Left ventricle myocardium inferior (tissue), 1 donor: ENCODE measurements around the gene GNB1L. TPM values are rescaled to one million over a fixed set of nuclear protein-coding genes. Genes with fewer than 3 reads are reported as not detected.

Experiments used
- DNase-seq: peaks from one replicate; pipeline ENCODE4 v3.0.0-alpha.2; 2020
- H3K27ac ChIP-seq: fragments of 200-600 bp; replicated peaks from 2 replicates; pipeline ENCODE4 v1.8.0; 2021
- H3K27me3 ChIP-seq: fragments of 200-600 bp; 2 replicates; pipeline ENCODE4 v1.8.0; 2021; ENCODE audit warnings: low read depth
- H3K36me3 ChIP-seq: fragments of 200-600 bp; 2 replicates; pipeline ENCODE4 v1.8.0; 2021
- H3K4me1 ChIP-seq: fragments of 200-600 bp; 2 replicates; pipeline ENCODE4 v1.8.0; 2021
- H3K4me3 ChIP-seq: fragments of 200-600 bp; 2 replicates; pipeline ENCODE4 v1.8.0; 2021; ENCODE audit warnings: mild to moderate bottlenecking, moderate library complexity
- H3K9me3 ChIP-seq: fragments of 200-600 bp; replicated peaks from 2 replicates; pipeline ENCODE4 v1.8.0; 2021
- intact Hi-C: fragments of 100-400 bp; cut with micrococcal nuclease; formaldehyde crosslinking; loops from one replicate; pipeline ENCODE4 v1.11.0; 2022
- total RNA-seq: library from RNA; stranded (reverse); fragmentation: NEBNext Ultra II Directional; extraction: Animal tissue kit (Norgen Biotek cat#: 25700); gene quantifications from one replicate; pipeline ENCODE4 v1.2.1, GENCODE V29; 2021
- TF ChIP-seq, protein P1 (sequence below): fragments of 200-600 bp; IDR thresholded peaks from 2 replicates; pipeline ENCODE4 v1.8.0; 2021; ENCODE audit warnings: antibody characterized with exemption, mild to moderate bottlenecking, borderline replicate concordance
- donor health status: DM: no; HTN: yes; CAD: no; lungs with severe emphysema.

GNB1L gene
- total RNA-seq, 1 donor from 2014 or later, result 2.9 TPM

DNA sequence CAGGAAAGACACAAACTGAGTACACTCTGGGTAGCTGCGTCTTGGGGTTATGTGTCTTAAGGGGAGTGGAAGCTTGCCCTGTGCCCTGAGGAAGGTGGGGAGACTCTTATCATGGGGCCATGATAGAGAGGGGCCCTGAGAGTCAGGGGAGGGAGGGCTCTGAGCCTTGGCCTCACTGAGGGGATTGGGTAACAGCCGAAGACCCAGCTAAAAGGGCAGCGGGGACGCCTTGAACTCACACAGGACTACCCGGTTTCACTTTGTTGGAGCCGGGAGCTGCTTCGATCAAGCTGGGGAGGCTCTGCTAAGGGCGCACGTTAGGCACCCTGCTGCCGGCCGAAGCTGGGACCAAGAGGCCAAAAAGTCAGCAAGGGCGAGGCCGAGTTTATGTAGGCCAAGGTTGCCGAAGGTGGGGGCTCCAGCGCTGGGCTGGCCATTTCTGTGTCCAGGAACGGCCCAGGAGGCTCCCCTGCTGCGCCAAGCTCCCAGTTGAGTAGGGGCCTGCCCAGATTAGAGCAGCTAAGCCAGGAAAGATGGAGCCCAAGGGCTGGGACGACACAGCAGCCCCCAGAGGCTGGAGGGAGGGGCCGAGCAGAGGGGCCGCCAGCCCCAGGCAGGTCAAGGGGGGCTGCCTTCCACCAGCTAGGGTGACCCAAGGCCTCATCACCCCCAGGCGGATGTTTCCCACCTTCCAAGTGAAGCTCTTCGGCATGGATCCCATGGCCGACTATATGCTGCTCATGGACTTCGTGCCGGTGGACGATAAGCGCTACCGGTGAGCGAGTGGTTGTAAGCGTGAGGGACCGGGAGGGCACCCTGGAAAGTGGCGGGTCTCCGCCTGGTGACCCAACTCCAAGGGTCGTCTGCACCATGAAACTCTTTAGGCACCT lies 91.9 kb downstream of the GNB1L start:
- TF ChIP-seq, protein P1, sequence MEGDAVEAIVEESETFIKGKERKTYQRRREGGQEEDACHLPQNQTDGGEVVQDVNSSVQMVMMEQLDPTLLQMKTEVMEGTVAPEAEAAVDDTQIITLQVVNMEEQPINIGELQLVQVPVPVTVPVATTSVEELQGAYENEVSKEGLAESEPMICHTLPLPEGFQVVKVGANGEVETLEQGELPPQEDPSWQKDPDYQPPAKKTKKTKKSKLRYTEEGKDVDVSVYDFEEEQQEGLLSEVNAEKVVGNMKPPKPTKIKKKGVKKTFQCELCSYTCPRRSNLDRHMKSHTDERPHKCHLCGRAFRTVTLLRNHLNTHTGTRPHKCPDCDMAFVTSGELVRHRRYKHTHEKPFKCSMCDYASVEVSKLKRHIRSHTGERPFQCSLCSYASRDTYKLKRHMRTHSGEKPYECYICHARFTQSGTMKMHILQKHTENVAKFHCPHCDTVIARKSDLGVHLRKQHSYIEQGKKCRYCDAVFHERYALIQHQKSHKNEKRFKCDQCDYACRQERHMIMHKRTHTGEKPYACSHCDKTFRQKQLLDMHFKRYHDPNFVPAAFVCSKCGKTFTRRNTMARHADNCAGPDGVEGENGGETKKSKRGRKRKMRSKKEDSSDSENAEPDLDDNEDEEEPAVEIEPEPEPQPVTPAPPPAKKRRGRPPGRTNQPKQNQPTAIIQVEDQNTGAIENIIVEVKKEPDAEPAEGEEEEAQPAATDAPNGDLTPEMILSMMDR, result no peak
- no peak for DNase-seq
- Histone ChIP-seq H3K4me1 (peaks cover 42% of the 10 kb centered on the region), H3K36me3 (no peaks in the 10 kb centered on the region), H3K27ac (no peak overlapping the region), H3K27me3 (peaks cover 94% of the 10 kb centered on the region), H3K9me3 (no peaks in the 10 kb centered on the region), H3K4me3 (no peak overlapping the region)
- intact Hi-C loops, result no loop called here

DNA sequence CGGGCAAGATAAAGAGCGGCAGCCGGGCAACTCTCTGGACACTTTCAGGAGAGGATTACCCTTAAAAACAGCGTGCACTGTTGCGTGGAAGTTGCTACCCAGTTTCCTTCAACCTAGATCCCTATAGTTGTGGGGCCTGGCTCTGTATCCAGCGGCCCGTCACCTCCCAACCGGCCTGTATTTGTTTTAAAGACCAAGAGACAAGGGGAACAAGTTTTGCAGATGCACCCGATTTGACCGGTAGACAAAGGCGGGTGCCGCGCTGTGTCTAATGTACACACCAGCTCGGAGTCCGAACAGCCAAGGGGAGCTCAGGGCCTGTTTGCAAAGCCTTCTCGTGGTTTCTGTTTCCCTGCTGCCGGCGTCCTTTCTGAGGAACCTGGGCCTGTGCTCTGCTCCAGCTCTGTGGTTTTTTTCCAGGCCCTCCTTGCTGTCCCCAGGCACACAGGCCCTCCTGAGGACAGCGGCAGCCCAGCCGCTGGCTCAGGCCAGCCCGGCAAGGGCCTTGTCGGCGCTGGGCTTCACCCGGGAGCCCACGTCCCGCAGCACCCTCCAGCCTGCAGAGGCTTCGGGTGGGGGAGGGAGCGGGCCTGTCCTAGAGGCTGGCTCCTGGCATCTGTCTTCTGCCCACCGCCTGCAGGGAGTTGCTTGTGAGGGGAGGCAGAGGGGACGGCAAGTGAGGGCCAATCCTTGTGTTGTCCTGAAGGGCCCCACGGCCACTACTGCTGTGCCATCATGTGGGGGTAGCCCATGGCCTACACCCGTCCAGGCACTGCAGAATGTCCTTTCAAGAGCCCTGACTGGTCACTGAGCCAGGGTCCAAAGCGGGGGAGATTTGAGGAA lies 92.7 kb downstream of the GNB1L start:
- Histone ChIP-seq H3K9me3 (no peaks in the 10 kb centered on the region), H3K27ac (no peak overlapping the region), H3K36me3 (no peaks in the 10 kb centered on the region), H3K4me3 (peak overlapping the region; percentile 51), H3K4me1 (peaks cover 36% of the 10 kb centered on the region), H3K27me3 (peaks cover 94% of the 10 kb centered on the region)
- no peak for DNase-seq
- intact Hi-C loops, result no loop called here
- TF ChIP-seq, protein P1, result no peak

DNA sequence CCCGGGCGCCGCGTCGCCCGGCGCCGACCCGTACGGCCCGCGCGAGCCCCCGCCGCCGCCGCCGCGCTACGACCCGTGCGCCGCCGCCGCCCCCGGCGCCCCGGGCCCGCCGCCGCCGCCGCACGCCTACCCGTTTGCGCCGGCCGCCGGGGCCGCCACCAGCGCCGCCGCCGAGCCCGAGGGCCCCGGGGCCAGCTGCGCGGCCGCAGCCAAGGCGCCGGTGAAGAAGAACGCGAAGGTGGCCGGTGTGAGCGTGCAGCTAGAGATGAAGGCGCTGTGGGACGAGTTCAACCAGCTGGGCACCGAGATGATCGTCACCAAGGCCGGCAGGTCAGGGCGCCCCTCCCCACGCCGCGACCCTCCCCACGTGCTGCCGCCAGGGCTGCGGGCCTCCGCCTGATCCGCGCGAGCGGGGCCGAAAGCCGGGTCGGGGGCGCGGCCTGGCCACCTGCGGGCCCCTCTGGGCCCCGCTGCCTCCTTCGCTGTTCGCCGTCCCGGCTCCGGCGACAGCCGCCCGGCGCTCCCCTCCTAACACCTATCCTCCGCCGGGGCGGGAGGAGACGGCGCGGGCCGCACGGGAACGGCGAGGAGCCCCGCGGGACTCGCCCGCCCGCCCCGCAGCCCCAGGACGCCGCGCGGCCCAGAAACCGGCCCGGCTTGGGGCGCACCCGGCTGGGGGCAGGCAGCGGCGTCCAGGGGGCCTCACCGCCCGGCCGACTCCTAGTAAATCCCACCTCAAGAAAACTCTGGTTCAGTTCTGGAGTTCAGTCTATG lies 93.5 kb downstream of the GNB1L start:
- Histone ChIP-seq H3K9me3 (no peaks in the 10 kb centered on the region), H3K27me3 (peaks cover 94% of the 10 kb centered on the region), H3K27ac (no peak overlapping the region), H3K36me3 (no peaks in the 10 kb centered on the region), H3K4me1 (peaks cover 36% of the 10 kb centered on the region), H3K4me3 (peak overlapping the region; percentile 51)
- DNase-seq, result no peak
- intact Hi-C loops, result no loop called here
- TF ChIP-seq, protein P1, result no peak

DNA sequence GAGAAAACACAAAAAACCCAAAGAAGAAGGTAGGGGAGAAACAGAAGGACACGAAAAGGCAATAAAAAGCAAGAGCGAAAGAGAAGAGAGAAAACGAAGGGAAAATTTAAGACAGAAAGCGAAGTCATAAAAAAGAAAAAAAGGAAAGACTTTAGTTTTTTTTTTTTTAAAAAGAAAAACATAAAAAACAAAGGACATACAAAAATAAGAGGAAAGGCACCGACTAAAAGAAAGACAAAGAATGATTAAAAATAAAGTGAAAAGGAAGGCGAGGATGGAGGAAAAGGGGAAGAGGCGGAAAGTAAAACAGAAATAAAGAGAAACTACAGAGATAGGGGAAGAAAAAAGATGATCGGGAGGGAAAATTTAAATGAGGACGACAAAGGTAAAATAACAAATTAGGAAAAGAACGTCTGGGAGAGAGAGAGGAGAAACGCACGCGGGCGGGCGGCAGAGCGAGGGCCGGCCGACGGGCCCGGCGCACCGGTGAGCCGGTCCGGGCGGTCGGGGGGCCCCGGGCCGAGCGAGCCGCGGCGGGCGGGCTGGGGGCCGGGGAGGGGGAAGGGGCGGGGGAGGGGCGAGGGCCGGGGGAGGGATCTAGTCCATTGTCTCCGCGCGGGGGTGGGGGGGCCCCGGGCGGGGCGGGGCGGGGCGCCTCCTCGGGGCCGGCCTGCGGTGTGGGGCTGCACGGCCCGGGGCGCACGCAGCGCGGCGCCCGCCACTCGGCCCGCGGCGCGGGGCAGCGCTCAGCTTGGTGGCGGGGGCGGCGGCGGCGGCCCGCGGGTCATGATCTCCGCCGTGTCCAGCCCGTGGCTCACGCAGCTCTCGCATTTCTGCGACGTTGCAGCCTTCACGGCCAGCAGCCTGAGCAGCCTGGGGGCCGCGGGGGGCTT lies 94.4 kb downstream of the GNB1L start, which contains the start of gene TBX1:
TSS of gene TBX1 (plus strand) at position 721 of the 893 bp plus-strand sequence. CDS start at position 787, 66 bp downstream.
- H3K27ac ChIP-seq, result no peak within 1 kb of the TSS
- peak within 1 kb of the TSS; percentile 51 for H3K4me3 ChIP-seq
- peaks cover 94% of the 10 kb centered on the region for H3K27me3 ChIP-seq
- no peaks in the 10 kb centered on the region for H3K36me3 ChIP-seq
- no peaks in the 10 kb centered on the region for H3K9me3 ChIP-seq
- no peak for DNase-seq
- TF ChIP-seq, protein P1, result no peak
- intact Hi-C loops, result no loop called here
- H3K4me1 ChIP-seq, result peaks cover 39% of the 10 kb centered on the region
